ENCODE data around the gene ARSG.

ARSG gene

DNA sequence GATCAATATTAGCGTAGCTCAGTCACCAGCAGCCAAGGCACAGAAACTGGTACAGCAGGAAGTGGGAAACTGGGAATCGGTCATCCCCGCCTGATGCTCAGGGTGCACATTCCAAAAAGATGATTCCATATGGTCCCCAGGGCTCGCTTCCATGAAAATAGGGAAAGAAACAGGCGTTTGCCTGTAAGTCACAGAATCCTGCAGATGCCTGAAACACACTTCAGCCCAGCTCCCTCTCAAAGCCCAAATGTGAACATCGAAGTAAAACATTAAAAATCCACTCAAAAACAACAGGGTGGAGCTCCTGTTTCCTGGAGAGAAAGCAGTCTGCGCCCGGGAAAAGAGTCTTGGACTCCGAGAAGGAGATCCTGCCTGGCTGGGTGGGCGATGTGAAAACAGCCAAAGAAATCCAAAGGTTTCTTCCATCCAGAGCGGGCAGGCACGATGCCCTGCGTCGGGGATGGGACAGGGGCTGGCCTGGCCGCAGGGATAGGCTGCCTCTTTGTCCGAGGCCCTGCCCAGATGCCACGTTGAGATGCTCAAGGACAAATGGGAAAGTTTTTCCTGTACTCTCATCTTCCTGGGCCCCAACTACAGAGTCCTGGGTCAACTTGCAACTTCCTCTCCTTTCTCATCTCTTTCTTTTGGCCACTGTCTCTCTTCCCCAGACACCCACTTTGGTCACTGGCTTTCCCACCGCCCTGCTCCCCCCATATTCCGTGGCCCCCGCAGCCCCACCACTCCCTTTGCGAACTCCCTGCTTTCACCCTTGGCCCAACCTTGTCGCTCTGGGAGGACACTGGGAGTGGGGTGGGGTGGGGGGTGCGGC, 165.3 kb downstream of the ARSG start:
- DNase-seq, result no peak

DNA sequence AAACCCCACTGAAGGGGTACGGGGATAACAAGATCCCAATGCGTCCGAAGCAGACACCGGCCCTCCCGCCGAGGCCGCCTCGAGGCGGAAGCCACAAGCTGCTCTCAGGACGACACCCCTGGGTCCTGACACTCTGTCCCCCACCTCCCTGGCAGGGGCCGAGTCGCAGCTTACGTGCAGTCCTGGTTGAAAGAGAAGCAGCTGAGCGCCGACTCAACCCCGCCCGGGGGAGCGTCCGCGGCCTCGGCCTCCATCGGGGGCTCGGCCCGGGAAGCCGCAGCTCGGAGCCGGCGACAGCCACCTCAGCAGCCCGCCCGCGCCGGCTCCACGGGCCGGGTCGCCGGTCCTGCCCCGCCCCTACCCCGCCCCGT, 165.9 kb downstream of the ARSG start, which contains the start of gene WIPI1:
Gene WIPI1, minus strand, starts transcription at position 329 of the 371 bp plus-strand sequence. Its CDS starts 75 bp downstream, at position 254.
- DNase-seq, result no peak

DNA sequence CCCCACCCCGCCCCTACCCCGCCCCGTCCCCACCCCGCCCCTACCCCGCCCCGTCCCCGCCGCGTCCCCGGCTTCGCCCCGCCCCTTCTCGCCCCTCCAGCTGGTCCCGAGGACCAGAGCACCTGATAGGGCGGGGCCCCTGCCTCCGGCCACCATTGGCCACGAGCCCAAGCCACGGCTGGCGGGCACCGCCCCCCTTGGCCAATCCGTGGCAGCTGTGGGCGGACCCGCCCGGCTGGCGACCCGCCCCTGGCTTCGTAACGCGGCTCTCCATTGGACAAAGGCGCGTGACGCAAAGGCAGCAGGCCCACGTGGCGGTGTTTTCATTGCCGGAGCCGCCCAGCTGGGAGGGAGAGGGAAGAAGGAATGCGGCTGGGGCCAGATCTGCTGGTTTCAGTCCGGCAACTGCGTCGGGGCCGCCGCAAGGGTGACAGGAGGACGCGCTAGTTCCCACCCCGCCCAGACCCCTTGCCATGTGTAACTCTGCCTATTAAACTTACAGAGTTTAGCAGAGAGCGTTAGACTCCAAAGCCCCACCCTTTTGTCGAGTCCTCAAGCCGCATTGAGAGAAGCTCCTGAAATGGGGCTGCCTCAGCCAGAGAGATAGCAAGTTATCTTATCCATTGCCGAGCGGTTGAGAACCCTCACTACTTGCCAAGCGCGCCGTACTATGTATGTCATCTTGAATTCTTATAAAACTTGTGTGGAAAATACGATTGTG, 166.4 kb downstream of the ARSG start:
- peak; percentile 92 for DNase-seq

DNA sequence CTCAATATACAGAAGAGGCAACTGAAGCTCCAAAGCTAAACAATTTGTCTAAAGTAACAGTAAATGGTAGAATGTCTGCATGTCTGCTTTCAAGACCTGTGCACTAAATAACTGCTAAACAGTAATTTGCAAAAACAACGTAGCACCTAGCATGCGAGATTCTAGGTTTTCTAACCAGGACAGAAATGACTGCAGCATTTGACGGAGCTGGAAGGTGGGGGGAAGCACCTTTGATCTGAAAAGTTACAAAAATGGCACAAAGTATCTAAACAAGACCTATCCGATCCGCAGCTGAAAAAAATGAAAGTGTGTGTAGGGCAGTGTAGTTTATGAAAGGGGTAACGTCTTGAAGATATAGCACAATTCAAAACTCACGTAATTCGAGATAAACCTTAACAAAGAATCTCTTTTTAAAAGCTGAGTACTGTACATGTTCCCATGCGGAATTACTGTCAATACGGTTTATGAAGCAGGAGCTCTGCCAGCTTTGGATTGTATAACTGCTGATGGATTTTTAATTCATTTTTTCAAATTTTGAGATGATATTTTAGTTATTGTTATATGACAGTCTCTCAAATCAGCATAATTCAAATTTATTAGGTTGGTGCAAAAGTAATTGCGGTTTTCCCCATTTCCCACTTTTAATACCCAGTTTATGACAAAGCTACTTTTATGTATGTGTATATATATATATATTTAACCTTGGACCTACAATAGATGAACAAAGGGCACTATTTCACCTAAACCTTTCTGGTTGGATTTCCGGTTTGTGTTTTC, 167.2 kb downstream of the ARSG start:
- no peak for DNase-seq

DNA sequence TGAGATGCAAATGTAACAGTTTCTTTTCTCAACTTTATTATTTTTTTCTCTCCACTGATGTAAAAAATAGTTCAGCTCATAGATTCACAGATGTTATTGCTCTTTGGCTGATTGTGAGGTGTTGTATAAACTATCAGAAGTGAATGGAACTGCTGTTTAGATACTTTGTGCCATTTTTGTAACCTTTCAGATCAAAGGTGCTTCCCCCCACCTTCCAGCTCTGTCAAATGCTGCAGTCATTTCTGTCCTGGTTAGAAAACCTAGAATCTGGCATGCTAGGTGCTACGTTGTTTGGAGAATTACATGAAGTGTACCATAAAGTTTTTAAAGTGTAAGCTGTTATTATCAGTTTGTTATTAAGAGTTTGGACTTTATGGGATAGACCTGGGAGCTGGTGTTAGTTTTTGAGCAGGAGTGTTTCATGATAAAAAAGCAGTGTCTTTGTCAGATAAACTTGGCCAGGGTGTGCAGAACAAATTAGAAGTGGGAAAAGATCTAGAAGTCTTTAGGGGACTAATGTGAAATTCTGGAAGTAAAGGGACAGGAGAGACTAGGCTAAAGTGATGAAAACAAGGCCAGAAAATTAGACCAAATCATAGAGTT, 167.8 kb downstream of the ARSG start:
- no peak for DNase-seq

DNA sequence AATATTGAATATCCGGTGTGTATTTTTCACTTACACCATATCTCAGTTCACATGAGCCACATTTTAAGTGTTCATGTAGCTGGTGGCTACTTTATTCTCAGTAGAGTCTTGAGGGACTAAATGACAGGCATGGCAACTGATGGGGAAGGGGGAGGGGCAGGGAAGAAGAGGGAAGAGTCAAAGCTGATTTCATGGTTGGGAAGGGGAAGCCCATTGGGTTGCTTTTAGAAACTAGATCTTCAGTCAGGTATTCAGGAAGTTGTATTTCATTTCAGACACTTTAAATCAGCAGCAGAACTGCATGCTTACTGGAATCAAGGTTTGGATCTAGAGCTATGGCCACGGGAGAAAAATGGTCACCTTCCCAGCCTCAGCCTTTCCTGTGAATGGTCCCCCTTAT, 168.9 kb downstream of the ARSG start:
- no peak for DNase-seq

DNA sequence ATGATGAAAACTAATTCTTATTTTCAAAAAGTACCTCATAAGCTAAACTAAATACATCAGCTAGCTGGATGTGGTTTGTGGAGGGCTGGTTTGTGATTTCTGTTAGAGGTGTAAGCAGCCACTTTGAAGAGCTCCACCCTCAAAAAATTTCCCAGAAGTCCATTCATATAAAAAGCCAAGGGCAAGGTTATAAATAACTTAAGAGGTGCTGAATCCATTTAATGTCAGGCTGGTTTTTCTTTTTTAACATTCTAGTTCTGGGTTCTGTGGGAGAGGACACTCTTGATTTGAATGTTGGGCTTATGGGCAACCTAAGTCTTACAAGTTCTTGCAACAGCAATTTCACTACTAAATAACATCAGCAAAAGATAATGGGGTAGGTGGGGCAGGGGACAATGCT, 169.4 kb downstream of the ARSG start:
- DNase-seq, result no peak

DNA sequence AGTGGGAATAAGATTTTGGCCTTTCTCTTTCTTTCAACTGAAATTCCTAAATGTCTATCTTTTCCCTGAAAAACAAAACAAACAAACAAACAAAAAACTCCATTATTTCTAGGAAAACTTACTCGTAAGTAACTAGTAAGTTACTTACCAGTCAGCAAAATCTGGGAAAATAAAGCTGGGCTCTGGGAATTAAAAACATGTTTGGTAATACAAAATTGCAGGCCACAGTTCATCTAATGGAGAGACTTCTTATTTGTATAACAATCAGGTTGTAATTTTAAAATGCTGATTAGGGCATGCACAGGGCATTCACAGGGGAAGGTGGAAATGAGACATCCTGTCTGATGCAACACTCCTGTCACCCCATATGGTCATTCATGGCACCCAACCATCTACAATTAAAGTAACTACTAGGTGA, 169.8 kb downstream of the ARSG start:
- no peak for DNase-seq

DNA sequence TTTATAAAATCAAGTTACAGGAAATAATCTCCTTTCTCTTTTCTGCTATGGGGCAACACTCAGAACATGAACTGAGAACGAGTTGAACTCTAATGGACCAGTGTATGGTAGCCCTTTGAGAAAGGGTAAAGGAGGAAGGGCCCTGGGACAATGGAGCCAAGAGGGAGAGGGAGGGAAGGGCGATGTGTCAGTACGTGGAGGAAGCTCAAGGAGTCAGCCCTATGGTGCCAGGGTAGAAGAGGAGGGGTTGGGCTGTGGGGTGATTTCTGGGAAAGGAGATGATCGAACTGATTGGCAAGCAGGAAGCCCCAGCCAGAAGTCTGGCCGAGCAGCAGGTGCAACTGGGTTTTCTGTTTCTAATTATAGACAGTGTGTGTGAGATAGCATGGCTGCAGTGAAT, 170.3 kb downstream of the ARSG start:
- peak; percentile 33 for DNase-seq

DNA sequence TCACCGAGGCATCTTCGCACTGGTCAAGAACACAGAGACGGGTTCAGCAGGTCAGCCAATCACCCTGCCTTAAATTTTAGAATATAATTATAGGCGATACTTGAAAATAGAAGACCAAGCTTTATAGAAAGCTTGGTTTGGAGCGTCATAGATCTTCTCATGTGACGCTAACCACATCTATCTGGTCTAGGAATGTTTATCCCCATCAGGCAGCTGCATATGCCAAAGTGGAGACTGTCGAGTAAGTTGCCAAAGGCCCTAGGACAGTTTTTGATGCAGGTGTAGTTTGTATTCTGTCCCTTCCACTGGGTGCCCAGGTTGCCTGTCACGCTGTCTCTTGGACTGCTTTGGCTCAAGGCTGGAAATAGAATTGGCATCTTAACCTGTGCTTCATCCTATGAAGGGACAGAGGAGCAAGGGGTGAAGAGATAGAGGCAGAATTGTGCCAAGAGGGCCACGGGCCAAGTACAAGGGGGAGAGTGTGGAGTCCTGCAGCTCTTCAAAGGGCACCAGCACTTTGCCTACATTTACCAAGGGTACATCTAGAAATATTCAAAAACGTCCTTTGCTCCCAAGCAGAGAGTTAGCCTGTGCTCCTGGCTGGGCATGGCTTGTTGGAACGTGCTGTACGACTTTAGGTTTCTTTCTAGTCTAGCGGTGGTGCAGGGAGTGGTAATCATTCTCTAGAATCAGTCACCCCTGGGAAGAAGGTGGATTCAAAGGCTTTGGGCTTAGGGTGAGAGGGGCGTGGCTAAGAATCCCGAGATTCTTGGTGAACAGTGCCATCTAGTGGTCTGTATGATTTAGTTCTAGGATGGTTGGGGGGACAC, 171.3 kb downstream of the ARSG start:
- peak; percentile 76 for DNase-seq

DNA sequence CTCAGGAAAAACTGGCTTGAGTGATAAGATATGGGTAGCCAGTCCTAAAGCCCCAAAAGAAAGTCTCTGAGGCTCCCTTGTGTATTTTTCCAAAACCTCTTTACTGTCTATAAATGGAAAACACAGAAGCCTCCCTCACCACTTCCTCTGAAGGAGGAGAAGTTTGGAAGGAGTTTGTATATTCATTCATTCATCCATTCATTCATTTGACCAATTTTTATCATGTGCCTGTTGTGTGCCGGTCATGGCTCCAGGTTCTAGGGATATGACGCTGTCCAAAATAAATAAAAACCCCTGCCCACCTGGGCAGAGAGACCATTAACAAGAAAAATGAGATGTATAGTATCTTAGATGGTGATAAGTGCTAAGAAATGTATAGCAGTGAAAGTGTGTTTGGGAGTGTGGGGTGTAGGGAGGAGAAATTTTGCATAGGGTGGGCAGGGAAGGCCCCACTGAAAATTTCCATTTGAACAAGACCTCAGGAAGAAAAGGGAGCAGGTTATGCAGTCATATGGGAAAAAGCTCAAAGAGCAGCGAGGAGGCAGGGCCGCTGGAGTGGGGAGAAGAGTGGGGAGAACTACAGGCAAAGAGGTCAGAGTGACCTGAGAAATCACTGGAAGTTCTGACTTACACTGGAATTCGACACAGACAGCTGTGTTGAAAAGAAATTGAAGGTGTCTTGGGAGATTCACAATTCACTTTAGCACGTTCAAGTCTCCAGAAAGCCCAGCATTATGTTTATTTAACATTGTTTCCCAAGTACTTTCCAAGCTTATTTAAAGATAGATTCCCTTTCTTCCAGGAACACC, 172.1 kb downstream of the ARSG start:
- no peak for DNase-seq

DNA sequence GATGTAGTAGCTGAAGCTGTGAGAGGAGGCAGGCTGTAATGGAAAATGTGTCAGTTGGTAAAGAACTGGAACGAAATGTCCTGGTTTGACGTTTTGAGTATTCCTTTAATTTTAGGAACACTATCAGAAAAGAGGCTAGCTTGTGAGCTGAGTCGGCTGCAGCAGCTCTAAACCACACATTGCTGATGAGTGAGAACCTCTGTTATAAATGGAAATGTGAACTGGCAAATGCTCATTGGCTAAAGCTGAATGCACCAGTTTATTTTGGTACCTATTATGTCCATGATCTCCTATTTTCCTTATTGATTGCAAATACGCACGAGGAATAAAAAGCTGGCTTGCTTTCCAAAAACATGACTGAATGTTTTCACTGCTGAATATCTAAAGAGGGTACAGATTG, 177.0 kb downstream of the ARSG start:
- no peak for DNase-seq

DNA sequence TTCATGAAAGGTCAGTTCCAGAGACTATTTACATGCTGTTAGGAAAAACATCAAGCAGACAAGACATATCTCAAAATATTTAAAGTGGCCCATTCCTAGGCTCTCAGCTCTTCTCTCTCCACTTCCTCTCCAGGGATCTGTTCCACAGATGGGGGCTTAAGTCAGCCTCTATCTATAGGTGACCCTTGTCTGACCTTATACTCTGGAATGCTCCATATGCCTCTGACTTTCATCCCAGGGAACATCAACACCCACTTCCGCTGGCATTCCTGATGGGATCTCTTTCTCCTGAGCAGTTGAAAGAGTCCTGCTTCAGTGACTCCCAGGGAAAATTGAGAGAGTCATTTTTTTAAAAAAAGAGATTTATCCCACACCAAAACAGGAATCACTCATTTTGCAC, 177.5 kb downstream of the ARSG start:
- DNase-seq, result no peak
